Measurements from ENCODE around the gene CEP192.
"Not testable (repeated sequence)": the region's sequence is repeated elsewhere in the genome, so short reads cannot be mapped to it uniquely, and the experiment has no call there.

Gene CEP192

GRCh38 chr18:12990641-12990966 lies 558 bp upstream of the CEP192 start:
- DNase-seq = no peak

GRCh38 chr18:12991821-12992179 lies 638 bp downstream of the CEP192 start:
- no peak for DNase-seq

- no peak for DNase-seq
Measured at GRCh38 chr18:12993439-12993838, 2.3 kb downstream of the CEP192 start.

- DNase-seq = no peak
Measured at GRCh38 chr18:12995424-12995823, 4.3 kb downstream of the CEP192 start.

- DNase-seq = no peak
Measured at GRCh38 chr18:12995952-12996477, 4.9 kb downstream of the CEP192 start.

GRCh38 chr18:12996661-12997292 lies 5.6 kb downstream of the CEP192 start:
- no peak for DNase-seq

- DNase-seq = not testable (repeated sequence)
Measured at GRCh38 chr18:12997330-12997729, 6.2 kb downstream of the CEP192 start.

- no peak for DNase-seq
Measured at GRCh38 chr18:12998332-12999060, 7.3 kb downstream of the CEP192 start.

GRCh38 chr18:13003466-13003896 lies 12.3 kb downstream of the CEP192 start:
- peak; percentile 12 for DNase-seq

- no peak for DNase-seq
Measured at GRCh38 chr18:13004396-13004795, 13.2 kb downstream of the CEP192 start.

GRCh38 chr18:13005289-13005688 lies 14.1 kb downstream of the CEP192 start:
- no peak for DNase-seq

GRCh38 chr18:13006531-13007247 lies 15.5 kb downstream of the CEP192 start:
- no peak for DNase-seq

GRCh38 chr18:13007248-13007560 lies 16.0 kb downstream of the CEP192 start:
- no peak for DNase-seq

GRCh38 chr18:13011719-13012118 lies 20.6 kb downstream of the CEP192 start:
- DNase-seq = no peak

GRCh38 chr18:13014232-13014631 lies 23.1 kb downstream of the CEP192 start:
- DNase-seq = no peak

GRCh38 chr18:13014818-13015217 lies 23.7 kb downstream of the CEP192 start:
- DNase-seq = no peak

- no peak for DNase-seq
Measured at GRCh38 chr18:13017247-13017875, 26.2 kb downstream of the CEP192 start.

- DNase-seq = no peak
Measured at GRCh38 chr18:13018374-13018773, 27.2 kb downstream of the CEP192 start.

- DNase-seq = no peak
Measured at GRCh38 chr18:13019301-13019700, 28.1 kb downstream of the CEP192 start.

- DNase-seq = no peak
Measured at GRCh38 chr18:13022644-13023043, 31.5 kb downstream of the CEP192 start.

- no peak for DNase-seq
Measured at GRCh38 chr18:13025233-13025632, 34.1 kb downstream of the CEP192 start.

- no peak for DNase-seq
Measured at GRCh38 chr18:13026583-13027270, 35.6 kb downstream of the CEP192 start.

- DNase-seq = no peak
Measured at GRCh38 chr18:13028869-13029268, 37.7 kb downstream of the CEP192 start.

Data from CD4-positive, alpha-beta T cell treated with Interleukin-6 for 4 hours (primary cell).